Measurements from ENCODE around the gene GPX3. TPM values are rescaled to one million over a fixed set of nuclear protein-coding genes. Genes with fewer than 3 reads are reported as not detected.

The GPX3 gene
- total and polyA plus RNA-seq, 2 of the 13 experiments (the other 11 are each of a cell fraction or from before 2014, with no cell fraction given) = 33.8 to 1,892 TPM

- Histone ChIP-seq H3K27ac (ENCODE audit: extremely low read length, insufficient read depth, low read length) (no peak overlapping the region), H3K27me3 (ENCODE audit: control insufficient read depth in 1 of 2, insufficient read depth in 2 of 2, low read length in 2 of 2) (no peaks in the 10 kb centered on the region), H4K20me1 (ENCODE audit: insufficient read depth, low read length) (peaks cover 46% of the 10 kb centered on the region), H3K9ac (ENCODE audit: insufficient read depth, low read depth, low read length) (no peak overlapping the region), H3K36me3 (replicated peaks in 1 of 2; ENCODE audit: control insufficient read depth in 1 of 2, insufficient read depth in 2 of 2, low read length in 2 of 2) (peaks cover 34 to 67% of the 10 kb centered on the region in 2 experiments), H3K4me3 (replicated peaks in 1 of 3; ENCODE audit: insufficient read depth in 1 of 3, low read depth in 2 of 3, low read length in 3 of 3) (no peak overlapping the region), H3K4me2 (ENCODE audit: low read depth, low read length) (no peak overlapping the region), H2AFZ (ENCODE audit: low read length) (no peak overlapping the region), H3K79me2 (ENCODE audit: insufficient read depth, low read length) (peaks cover 26% of the 10 kb centered on the region), H3K4me1 (ENCODE audit: insufficient read depth, low read length) (peaks cover 43% of the 10 kb centered on the region), H3K9me3 (ENCODE audit: low read length) (no peaks in the 10 kb centered on the region)
- ChIA-PET POLR2A (no interaction called here), CTCF (ENCODE audit: low intra/inter-chr PET ratio, low total read pairs) (no interaction called here)
- no TSS peak for BruUV-seq (replicated peaks)
- FAIRE-seq = no peak
- WGBS (ENCODE audit: low lambda C conversion rate) = 97% methylated on average over 9 of the region's 9 CpGs
- no peak for DNase-seq (ENCODE audit: low spot score)
- TF ChIP-seq RBM22 (optimal IDR thresholded peaks at IDR 0.05; ENCODE audit: low read length) (peak; percentile 21), POLR2G (IDR thresholded peaks at IDR 0.05; ENCODE audit: low read depth, low read length) (0 out of 2 replicates have a peak, but pooled peaks have one; percentile 9), GTF2F1 (IDR thresholded peaks at IDR 0.05; ENCODE audit: low read length) (no peak), ZNF687 (CRISPR knock-in tag; IDR thresholded peaks at IDR 0.05) (peak; percentile 13; the same call in 1 of the 2 replicates)
- intact Hi-C loops (cut with micrococcal nuclease; ENCODE audit: unreplicated experiment) = no loop called here
- ATAC-seq = no peak
- in situ Hi-C loops (cut with HindIII; ENCODE audit: extremely low pct_ligation_motif_present, low pct_unique_long_range_greater_than_20kb) = no loop called here
These were observed 5.7 kb downstream of the GPX3 start for GRCh38 chr5:151026088-151026487.

- ChIA-PET CTCF (ENCODE audit: low intra/inter-chr PET ratio, low total read pairs) (no interaction called here), POLR2A (no interaction called here)
- FAIRE-seq (no peak), ATAC-seq (no peak), DNase-seq (ENCODE audit: low spot score) (no peak)
- Histone ChIP-seq H3K4me1 (ENCODE audit: insufficient read depth, low read length) (peaks cover 37% of the 10 kb centered on the region), H3K4me2 (ENCODE audit: low read depth, low read length) (no peak overlapping the region), H3K36me3 (replicated peaks in 1 of 2; ENCODE audit: control insufficient read depth in 1 of 2, insufficient read depth in 2 of 2, low read length in 2 of 2) (peaks cover 34 to 73% of the 10 kb centered on the region in 2 experiments), H3K4me3 (replicated peaks in 1 of 3; ENCODE audit: insufficient read depth in 1 of 3, low read depth in 2 of 3, low read length in 3 of 3) (no peak overlapping the region), H4K20me1 (ENCODE audit: insufficient read depth, low read length) (peaks cover 41% of the 10 kb centered on the region), H3K9ac (ENCODE audit: insufficient read depth, low read depth, low read length) (no peak overlapping the region), H3K9me3 (ENCODE audit: low read length) (no peaks in the 10 kb centered on the region), H2AFZ (ENCODE audit: low read length) (no peak overlapping the region), H3K27me3 (ENCODE audit: control insufficient read depth in 1 of 2, insufficient read depth in 2 of 2, low read length in 2 of 2) (no peaks in the 10 kb centered on the region), H3K27ac (ENCODE audit: extremely low read length, insufficient read depth, low read length) (no peak overlapping the region), H3K79me2 (ENCODE audit: insufficient read depth, low read length) (peaks cover 20% of the 10 kb centered on the region)
- in situ Hi-C loops (cut with HindIII; ENCODE audit: extremely low pct_ligation_motif_present, low pct_unique_long_range_greater_than_20kb) = no loop called here
- WGBS (ENCODE audit: low lambda C conversion rate) = 100% methylated on average over 7 of the region's 7 CpGs
- BruUV-seq (replicated peaks) = no TSS peak
- intact Hi-C loops (cut with micrococcal nuclease; ENCODE audit: unreplicated experiment) = no loop called here
- TF ChIP-seq ZC3H13 (CRISPR knock-in tag; IDR thresholded peaks at IDR 0.05) (0 out of 2 replicates have a peak, but pooled peaks have one; percentile 22), ZEB1 (IDR thresholded peaks at IDR 0.05; ENCODE audit: insufficient replicate concordance, low read depth) (no peak), HOXA3 (CRISPR knock-in tag; IDR thresholded peaks at IDR 0.05) (no peak), MTF1 (CRISPR knock-in tag; IDR thresholded peaks at IDR 0.05) (no peak), NR1H2 (CRISPR knock-in tag; IDR thresholded peaks at IDR 0.05; ENCODE audit: borderline replicate concordance, low read depth) (no peak)
These were observed 6.3 kb downstream of the GPX3 start for GRCh38 chr5:151026679-151027078.
